Hematopoietic multipotent progenitor cell treated with erythropoietin and hydrocortisone succinate and interleukin-3 and kit ligand, for 4 days (in vitro differentiated cells): ENCODE measurements around the gene CRACR2B.

ENCODE experiments used
- DNase-seq: peaks from one replicate; pipeline ENCODE4 v3.0.0-alpha.2; 2015

Gene CRACR2B

GRCh38 chr11:839875-840617 lies 12.3 kb downstream of the CRACR2B start:
- peak; percentile 52 for DNase-seq

GRCh38 chr11:841981-842369 lies 14.3 kb downstream of the CRACR2B start:
- DNase-seq, result peak; percentile 53

GRCh38 chr11:842370-843002 lies 14.8 kb downstream of the CRACR2B start, which contains the start of the genes POLR2L and TSPAN4:
POLR2L (minus strand) TSS chr11:842529; CDS start chr11:842508, 21 bp downstream.
TSPAN4 (plus strand) TSS chr11:842852; CDS start chr11:850305, 7,453 bp downstream.
- peak; percentile 95 for DNase-seq

- DNase-seq, result no peak
Observed at GRCh38 chr11:843086-843734, 15.5 kb downstream of the CRACR2B start.

GRCh38 chr11:843818-844692 lies 16.3 kb downstream of the CRACR2B start:
- DNase-seq, result peak; percentile 68

- peak; percentile 95 for DNase-seq
Observed at GRCh38 chr11:844693-845644, 17.2 kb downstream of the CRACR2B start.

GRCh38 chr11:845872-846495 lies 18.3 kb downstream of the CRACR2B start:
- peak; percentile 68 for DNase-seq

- no peak for DNase-seq
Observed at GRCh38 chr11:846496-847098, 18.9 kb downstream of the CRACR2B start.

GRCh38 chr11:847876-848275 lies 20.2 kb downstream of the CRACR2B start:
- no peak for DNase-seq

- DNase-seq, result peak; percentile 79
Observed at GRCh38 chr11:848380-848931, 20.7 kb downstream of the CRACR2B start.

- DNase-seq, result peak; percentile 48
Observed at GRCh38 chr11:849104-849824, 21.5 kb downstream of the CRACR2B start.

- DNase-seq, result no peak
Observed at GRCh38 chr11:849951-850774, 22.4 kb downstream of the CRACR2B start.

- peak; percentile 71 for DNase-seq
Observed at GRCh38 chr11:850775-851763, 23.4 kb downstream of the CRACR2B start.

- no peak for DNase-seq
Observed at GRCh38 chr11:852762-853161, 25.0 kb downstream of the CRACR2B start.

GRCh38 chr11:853682-854448 lies 26.1 kb downstream of the CRACR2B start:
- DNase-seq, result no peak

- no peak for DNase-seq
Observed at GRCh38 chr11:854601-855329, 27.0 kb downstream of the CRACR2B start.
